GM12878 (cell line): ENCODE results near the gene MSI2. TPM values are rescaled to one million over a fixed set of nuclear protein-coding genes. Genes with fewer than 3 reads are reported as not detected.

Source experiments
- ATAC-seq: fragments of 200-7000 bp; cut with Tn5 transposase; 3 replicates; pipeline ENCODE4 v1.9.1; 2020; ENCODE audit warnings: mild to moderate bottlenecking, moderate library complexity
- BruUV-seq: library from RNA; stranded (reverse); fragments of 400-500 nt; replicated peaks from 2 replicates; lab custom pipeline; 2021; lab: Mats Ljungman, UMichigan
- CTCF ChIA-PET: fragments of 300-600 bp; sonication (Branson Sonifier 250); formaldehyde crosslinking; extraction: SDS; loops from one replicate; lab custom pipeline; 2021; ENCODE audit warnings: inconsistent platforms; lab: Yijun Ruan, JAX
- POLR2A ChIA-PET: fragments of 350-600 bp; formaldehyde crosslinking; extraction: SDS; loops from one replicate; lab custom pipeline; 2021; ENCODE audit warnings: inconsistent platforms; lab: Charles Lee
- RAD21 ChIA-PET: fragments of 300-600 bp; sonication (Branson Sonifier 250); formaldehyde crosslinking; loops from one replicate; lab custom pipeline; 2023; ENCODE audit warnings: antibody characterized with exemption; ENCODE audit not compliant: unreplicated experiment; lab: Charles Lee
- SMC1A ChIA-PET: fragments of 300-600 bp; sonication (Branson Sonifier 250); formaldehyde crosslinking; loops from one replicate; lab custom pipeline; 2023; ENCODE audit not compliant: unreplicated experiment, uncharacterized antibody; lab: Charles Lee
- DNase-seq: peaks from one replicate; pipeline ENCODE4 v3.0.0-alpha.2; 2011; ENCODE audit warnings: low read depth, low spot score
- FAIRE-seq: peaks from 3 replicates; lab custom pipeline; 2011; peaks lifted over from hg19 to GRCh38; lab: Jason Lieb, UNC
- H2AFZ ChIP-seq: 2 replicates; pipeline ENCODE4 v1.6.0; 2011; ENCODE audit warnings: low read depth, low read length, control low read depth; ENCODE audit not compliant: control insufficient read depth
- H3K27ac ChIP-seq: 2 replicates; pipeline ENCODE4 v1.5.1; 2011; ENCODE audit warnings: control low read depth; ENCODE audit not compliant: control insufficient read depth, insufficient read depth
- H3K27me3 ChIP-seq, 2 experiments: replicated peaks in 1 of 2; 2 replicates each; pipeline versions ENCODE4 v1.6.0 to v1.6.1; 2011; ENCODE audit warnings: low read length in 1 of 2; ENCODE audit not compliant: control insufficient read depth in 2 of 2, insufficient read depth in 2 of 2
- H3K36me3 ChIP-seq, 2 experiments: 2 replicates each; pipeline ENCODE4 v1.5.1; 2011; ENCODE audit warnings: low read length in 1 of 2; ENCODE audit not compliant: control insufficient read depth in 2 of 2, insufficient read depth in 2 of 2
- H3K4me1 ChIP-seq: 2 replicates; pipeline ENCODE4 v1.6.1; 2011; ENCODE audit warnings: mild to moderate bottlenecking, low read length, moderate library complexity, mixed read lengths; ENCODE audit not compliant: control insufficient read depth, insufficient read depth
- H3K4me2 ChIP-seq: 2 replicates; pipeline ENCODE4 v1.6.0; 2011; ENCODE audit warnings: control low read depth; ENCODE audit not compliant: control insufficient read depth, insufficient read depth
- H3K4me3 ChIP-seq: fragments of 200-600 bp; sonication (generic); 2 replicates; pipeline ENCODE4 v1.5.1; 2016
- H3K79me2 ChIP-seq: 2 replicates; pipeline ENCODE4 v1.6.0; 2011; ENCODE audit warnings: low read length; ENCODE audit not compliant: control insufficient read depth, insufficient read depth
- H3K9ac ChIP-seq: 2 replicates; pipeline ENCODE4 v1.8.0; 2011; ENCODE audit warnings: low read length, control low read depth, mixed read lengths; ENCODE audit not compliant: control insufficient read depth, insufficient read depth
- H3K9me3 ChIP-seq: replicated peaks from 3 replicates; pipeline ENCODE4 v1.5.1; 2011; ENCODE audit warnings: mild to moderate bottlenecking, low read length; ENCODE audit not compliant: control insufficient read depth, insufficient read depth
- H4K20me1 ChIP-seq: 2 replicates; pipeline ENCODE4 v1.6.0; 2011; ENCODE audit not compliant: control insufficient read depth, insufficient read depth
- EGR1 ChIP-seq, 2 experiments: IDR thresholded peaks; 1 replicate in 1 of 2; 2 replicates in 1 of 2; pipeline ENCODE4 v1.6.1; 2011 to 2012; ENCODE audit warnings: low read depth in 2 of 2, low read length in 2 of 2, borderline replicate concordance in 1 of 2, mild to moderate bottlenecking in 1 of 2, moderate library complexity in 1 of 2
- NFXL1 ChIP-seq: fragments of 450-650 bp; IDR thresholded peaks from 2 replicates; pipeline ENCODE4 v1.6.1; 2017; ENCODE audit warnings: antibody characterized with exemption, mild to moderate bottlenecking, borderline replicate concordance
- POLR2AphosphoS5 ChIP-seq: IDR thresholded peaks from 2 replicates; pipeline ENCODE4 v1.6.1; 2011; ENCODE audit warnings: mild to moderate bottlenecking, low read length, inconsistent platforms
- SPI1 ChIP-seq: IDR thresholded peaks from 2 replicates; pipeline ENCODE4 v1.6.1; 2011; ENCODE audit warnings: low read depth, mild to moderate bottlenecking, low read length, moderate library complexity, borderline replicate concordance; ENCODE audit not compliant: insufficient read depth
- STAT3 ChIP-seq: IDR thresholded peaks from 2 replicates; pipeline ENCODE4 v1.6.1; 2011; ENCODE audit warnings: low read depth, low read length, improper control_type of control experiment
- SUPT20H ChIP-seq: IDR thresholded peaks from 2 replicates; pipeline ENCODE4 v1.6.1; 2011; ENCODE audit warnings: low read depth, mild to moderate bottlenecking, low read length, moderate library complexity, borderline replicate concordance; ENCODE audit not compliant: control insufficient read depth
- TARDBP ChIP-seq: IDR thresholded peaks from 2 replicates; pipeline ENCODE4 v1.6.1; 2016; ENCODE audit warnings: borderline replicate concordance
- ZNF217 ChIP-seq: fragments of 450-650 bp; IDR thresholded peaks from 2 replicates; pipeline ENCODE4 v1.6.1; 2017; ENCODE audit warnings: antibody characterized with exemption, mild to moderate bottlenecking
- WGBS: methylation state at CpG from one replicate; pipeline ENCODE4 v1.1.6; 2016; ENCODE audit warnings: low lambda C conversion rate; ENCODE audit not compliant: insufficient replicate concordance, insufficient coverage; ENCODE audit errors: missing lambda C conversion rate; 5-methylcytosine and 5-hydroxymethylcytosine counted together
- in situ Hi-C: fragments of 300-500 bp; cut with MboI; formaldehyde crosslinking; loops from 9 replicates; pipeline ENCODE4 v1.14.3; 2018; ENCODE audit warnings: mixed read lengths
- intact Hi-C: fragments of 100-400 bp; cut with micrococcal nuclease; formaldehyde crosslinking; loops from one replicate; pipeline ENCODE4 v1.14.2; 2022; ENCODE audit not compliant: unreplicated experiment
- polyA plus RNA-seq, 11 experiments: library from polyadenylated mRNA; depleted of rRNA in 4 of 11; unstranded in 6 of 11; stranded (reverse) in 5 of 11; fragments of >200 nt; fragmentation: Nextera tagmentation in 4 of 11; fragmentation: Illumina TruSeq in 1 of 11; extraction: Ambion mirVana in 4 of 11; extraction: Trizol in 1 of 11; gene quantifications; 1 replicate in 1 of 11; 2 replicates in 10 of 11; pipeline versions ENCODE4 v1.2.1 to v1.2.3, GENCODE V29; 2011 to 2016; ENCODE audit warnings: inconsistent platforms in 2 of 11, missing spikeins in 2 of 11, low read depth in 1 of 11
- total RNA-seq, 4 experiments: library from RNA; depleted of rRNA in 3 of 4; stranded (reverse); fragments of >200 nt in 3 of 4; fragmentation: Illumina TruSeq in 1 of 4; extraction: Trizol in 1 of 4; gene quantifications; 2 replicates each; pipeline versions ENCODE4 v1.2.1 to v1.2.3, GENCODE V29; 2013 to 2021
- TF ChIP-seq, protein P1 (sequence below): fragments of 450-650 bp; IDR thresholded peaks from 2 replicates; pipeline ENCODE4 v1.6.1; 2017; ENCODE audit warnings: mild to moderate bottlenecking
- TF ChIP-seq, protein P2 (sequence below): fragments of 450-650 bp; IDR thresholded peaks from 2 replicates; pipeline ENCODE4 v1.6.1; 2014; ENCODE audit warnings: mild to moderate bottlenecking

Gene MSI2
- total and polyA plus RNA-seq, 10 of the 15 experiments (the other 5 are each of a cell fraction or from before 2014, with no cell fraction given) = 6.1 to 76.1 (median 42.0) TPM

- TF ChIP-seq SPI1 (no peak), ZNF217 (no peak), STAT3 (no peak)
- TF ChIP-seq, protein P1, sequence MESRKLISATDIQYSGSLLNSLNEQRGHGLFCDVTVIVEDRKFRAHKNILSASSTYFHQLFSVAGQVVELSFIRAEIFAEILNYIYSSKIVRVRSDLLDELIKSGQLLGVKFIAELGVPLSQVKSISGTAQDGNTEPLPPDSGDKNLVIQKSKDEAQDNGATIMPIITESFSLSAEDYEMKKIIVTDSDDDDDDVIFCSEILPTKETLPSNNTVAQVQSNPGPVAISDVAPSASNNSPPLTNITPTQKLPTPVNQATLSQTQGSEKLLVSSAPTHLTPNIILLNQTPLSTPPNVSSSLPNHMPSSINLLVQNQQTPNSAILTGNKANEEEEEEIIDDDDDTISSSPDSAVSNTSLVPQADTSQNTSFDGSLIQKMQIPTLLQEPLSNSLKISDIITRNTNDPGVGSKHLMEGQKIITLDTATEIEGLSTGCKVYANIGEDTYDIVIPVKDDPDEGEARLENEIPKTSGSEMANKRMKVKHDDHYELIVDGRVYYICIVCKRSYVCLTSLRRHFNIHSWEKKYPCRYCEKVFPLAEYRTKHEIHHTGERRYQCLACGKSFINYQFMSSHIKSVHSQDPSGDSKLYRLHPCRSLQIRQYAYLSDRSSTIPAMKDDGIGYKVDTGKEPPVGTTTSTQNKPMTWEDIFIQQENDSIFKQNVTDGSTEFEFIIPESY = no peak
- TF ChIP-seq, all 136 proteins: peak for 0
Observed at GRCh38 chr17:57277923-57278604, 21.7 kb downstream of the MSI2 start (continued).

DNA sequence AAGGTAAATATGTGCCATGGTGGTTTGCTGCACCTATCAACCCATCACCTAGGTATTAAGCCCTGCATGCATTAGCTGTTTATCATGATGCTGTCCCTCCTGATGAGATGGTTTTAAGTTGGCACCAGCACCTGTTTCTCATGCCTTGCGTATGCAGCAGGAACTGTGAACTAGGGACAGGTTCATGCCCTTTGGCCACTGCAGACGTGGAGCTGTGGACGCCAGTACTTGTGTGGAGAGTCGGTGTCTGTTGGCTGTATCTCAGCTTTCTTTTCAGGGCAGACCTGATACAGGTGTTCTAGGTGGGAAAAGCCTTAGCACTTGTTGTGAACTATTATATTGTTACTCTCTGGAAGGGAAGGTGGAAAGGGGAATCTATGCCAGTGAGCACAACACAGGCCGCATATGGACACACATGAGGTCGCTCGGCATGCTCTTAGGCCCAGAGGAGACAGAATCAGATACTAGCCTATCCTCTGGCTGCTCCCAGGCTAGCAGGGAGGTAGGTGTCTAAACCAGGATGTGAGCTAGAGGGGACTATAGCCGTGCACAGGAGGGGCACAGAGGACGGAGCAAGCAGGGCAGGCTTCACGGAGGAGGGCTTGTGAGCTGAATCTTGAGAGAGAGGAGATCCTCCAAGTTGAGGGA is 22.5 kb downstream of the MSI2 start:
- SMC1A ChIA-PET = interaction anchor here (1.1 to 1.3 kb wide), 2 partner anchors 76 to 191 kb away, joined by 3 to 6 read pairs; no protein-coding TSS in a partner anchor
- H2AFZ ChIP-seq = no peak overlapping the region
- TF ChIP-seq TARDBP = no peak
- TF ChIP-seq, protein P2, sequence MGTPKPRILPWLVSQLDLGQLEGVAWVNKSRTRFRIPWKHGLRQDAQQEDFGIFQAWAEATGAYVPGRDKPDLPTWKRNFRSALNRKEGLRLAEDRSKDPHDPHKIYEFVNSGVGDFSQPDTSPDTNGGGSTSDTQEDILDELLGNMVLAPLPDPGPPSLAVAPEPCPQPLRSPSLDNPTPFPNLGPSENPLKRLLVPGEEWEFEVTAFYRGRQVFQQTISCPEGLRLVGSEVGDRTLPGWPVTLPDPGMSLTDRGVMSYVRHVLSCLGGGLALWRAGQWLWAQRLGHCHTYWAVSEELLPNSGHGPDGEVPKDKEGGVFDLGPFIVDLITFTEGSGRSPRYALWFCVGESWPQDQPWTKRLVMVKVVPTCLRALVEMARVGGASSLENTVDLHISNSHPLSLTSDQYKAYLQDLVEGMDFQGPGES = no peak
- TF ChIP-seq POLR2AphosphoS5 = 0 out of 2 replicates have a peak, but pooled peaks have one; percentile 39
- no peak for TF ChIP-seq SUPT20H
- no peak for TF ChIP-seq EGR1 (IDR thresholded peaks at IDR 0.05; ENCODE audit: borderline replicate concordance in 1 of 2, low read depth in 2 of 2, low read length in 2 of 2)
- no peak for TF ChIP-seq NFXL1
- no peaks in the 10 kb centered on the region for H4K20me1 ChIP-seq
- H3K36me3 ChIP-seq = peaks cover 12 to 37% of the 10 kb centered on the region in 2 experiments
- RAD21 ChIA-PET = interaction anchor here (0.7 to 1.0 kb wide), 2 partner anchors 19 to 85 kb away, joined by 4 read pairs; no protein-coding TSS in a partner anchor
- no TSS peak for BruUV-seq
- H3K9ac ChIP-seq = no peak overlapping the region
- no peaks in the 10 kb centered on the region for H3K27me3 ChIP-seq
- H3K4me1 ChIP-seq = peaks cover 3% of the 10 kb centered on the region
- no peaks in the 10 kb centered on the region for H3K9me3 ChIP-seq
- H3K4me3 ChIP-seq = no peak overlapping the region
- intact Hi-C loops (no loop called here), in situ Hi-C loops (no loop called here)
- ATAC-seq = no peak
- no peak overlapping the region for H3K4me2 ChIP-seq
- CTCF ChIA-PET = no interaction called here
- WGBS = 99% methylated on average over 10 of the region's 10 CpGs
- no peak for FAIRE-seq
- peaks cover 5% of the 10 kb centered on the region for H3K79me2 ChIP-seq
- no peak for DNase-seq
- POLR2A ChIA-PET = interaction anchor here (0.7 to 1.2 kb wide), 2 partner anchors 27 to 277 kb away, joined by 4 to 6 read pairs; no protein-coding TSS in a partner anchor
- H3K27ac ChIP-seq = no peak overlapping the region
